HepG2 (cell line): ENCODE measurements around the gene KRCC1. TPM values are rescaled to one million over a fixed set of nuclear protein-coding genes. Genes with fewer than 3 reads are reported as not detected.
A peak's percentile ranks its signal among the peaks of the same experiment; 100 is the strongest.

Experiments used
- REL ChIP-seq: sonication (generic); formaldehyde crosslinking; conservative IDR thresholded peaks from 2 replicates; pipeline ENCODE4 v1.8.0; 2022; ENCODE audit warnings: mild to moderate bottlenecking, missing genetic modification reagents, moderate library complexity
- SNAPC2 ChIP-seq: sonication (generic); formaldehyde crosslinking; IDR thresholded peaks from 2 replicates; pipeline ENCODE4 v1.8.1; 2022; ENCODE audit warnings: mild to moderate bottlenecking, missing genetic modification reagents
- TAF1 ChIP-seq: sonication (generic); formaldehyde crosslinking; IDR thresholded peaks from 2 replicates; pipeline ENCODE4 v1.4.0; 2020; ENCODE audit warnings: missing genetic modification reagents
- ZFP36 ChIP-seq: fragments of 150-350 bp; IDR thresholded peaks from 2 replicates; pipeline ENCODE4 v1.6.1; 2018; ENCODE audit warnings: borderline replicate concordance, low read length, low read depth; ENCODE audit not compliant: partially characterized antibody
- ZNF234 ChIP-seq: sonication (generic); formaldehyde crosslinking; conservative IDR thresholded peaks from 2 replicates; pipeline ENCODE4 v1.5.1; 2020; ENCODE audit warnings: mild to moderate bottlenecking, missing genetic modification reagents
- ZNF652 ChIP-seq: IDR thresholded peaks from 2 replicates; pipeline ENCODE4 v1.6.1; 2016; ENCODE audit warnings: low read depth, borderline replicate concordance
- polyA plus RNA-seq, 8 experiments: library from polyadenylated mRNA; depleted of rRNA in 3 of 8; stranded (reverse) in 7 of 8; unstranded in 1 of 8; fragments of >200 nt; fragmentation: Illumina TruSeq in 4 of 8; extraction: Trizol in 4 of 8; gene quantifications; 2 replicates each; pipeline versions ENCODE4 v1.2.1 to v1.2.3, GENCODE V29; 2011 to 2016; ENCODE audit warnings: low read depth in 4 of 8, missing spikeins in 1 of 8, mixed read lengths in 1 of 8; ENCODE audit not compliant: insufficient read depth in 1 of 8
- total RNA-seq, 5 experiments: library from RNA; depleted of rRNA; stranded (reverse); fragments of >200 nt; fragmentation: Illumina TruSeq; extraction: Trizol; gene quantifications; 2 replicates each; pipeline ENCODE4 v1.2.3, GENCODE V29; 2016; ENCODE audit warnings: low read depth in 1 of 5
- TF ChIP-seq, protein P1 (sequence below): sonication (generic); formaldehyde crosslinking; IDR thresholded peaks from 2 replicates; pipeline ENCODE4 v1.4.0; 2020; ENCODE audit warnings: mild to moderate bottlenecking, missing genetic modification reagents
- TF ChIP-seq, protein P2 (sequence below): sonication (generic); formaldehyde crosslinking; IDR thresholded peaks from one replicate; pipeline ENCODE4 v1.5.1; 2020; ENCODE audit warnings: mild to moderate bottlenecking, missing genetic modification reagents; ENCODE audit errors: not compliant biosample characterization
- TF ChIP-seq, protein P3 (sequence below), 2 experiments: fragments of 450-650 bp in 1 of 2; sonication (generic) in 1 of 2; formaldehyde crosslinking; IDR thresholded peaks; 2 replicates each; pipeline versions ENCODE4 v1.5.0 to v1.8.0; 2020 to 2022; ENCODE audit warnings: mild to moderate bottlenecking in 1 of 2, missing genetic modification reagents in 1 of 2

The KRCC1 gene
- total and polyA plus RNA-seq, 2 of the 13 experiments (the other 11 are each of a cell fraction or from before 2014, with no cell fraction given): 6.5 to 7.7 TPM

DNA sequence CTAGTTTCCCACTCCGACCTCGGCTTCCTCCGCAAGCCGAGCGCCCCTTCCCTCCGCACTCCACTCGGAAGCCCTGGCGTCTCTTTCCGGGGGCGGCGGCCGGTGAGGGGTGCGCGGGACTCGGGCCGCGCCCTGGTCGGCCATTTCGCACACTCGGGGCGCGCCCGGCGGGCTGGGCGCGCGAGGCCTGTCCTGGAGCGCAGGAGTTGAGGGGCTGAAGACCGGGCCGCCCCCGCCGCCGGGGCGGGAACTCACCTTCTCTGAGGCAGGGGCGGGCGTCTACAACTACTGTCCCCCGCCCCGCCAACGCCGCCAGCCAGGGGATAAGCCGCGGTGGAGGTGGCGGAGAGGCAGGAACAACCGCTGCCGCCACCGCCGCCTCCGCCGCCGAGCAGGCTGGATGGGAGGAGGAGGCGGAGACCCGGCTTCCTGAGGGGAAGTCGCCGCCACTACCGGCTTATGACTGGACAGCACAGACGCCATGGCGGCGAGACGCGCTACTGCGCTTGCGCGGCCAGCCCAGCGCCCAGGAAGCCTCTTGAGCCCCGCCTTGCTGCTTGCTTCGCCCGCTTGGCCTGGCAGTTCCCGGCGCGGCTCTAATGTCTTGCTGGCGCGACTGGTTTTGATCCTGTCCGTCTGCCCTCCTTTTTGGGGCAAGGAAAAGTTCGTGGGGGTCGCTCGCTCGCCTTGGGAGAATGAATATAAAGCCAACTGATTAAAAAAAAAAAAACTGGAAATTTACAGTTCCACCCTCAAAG, at the start of gene KRCC1 (continued):
- TF ChIP-seq, protein P1, sequence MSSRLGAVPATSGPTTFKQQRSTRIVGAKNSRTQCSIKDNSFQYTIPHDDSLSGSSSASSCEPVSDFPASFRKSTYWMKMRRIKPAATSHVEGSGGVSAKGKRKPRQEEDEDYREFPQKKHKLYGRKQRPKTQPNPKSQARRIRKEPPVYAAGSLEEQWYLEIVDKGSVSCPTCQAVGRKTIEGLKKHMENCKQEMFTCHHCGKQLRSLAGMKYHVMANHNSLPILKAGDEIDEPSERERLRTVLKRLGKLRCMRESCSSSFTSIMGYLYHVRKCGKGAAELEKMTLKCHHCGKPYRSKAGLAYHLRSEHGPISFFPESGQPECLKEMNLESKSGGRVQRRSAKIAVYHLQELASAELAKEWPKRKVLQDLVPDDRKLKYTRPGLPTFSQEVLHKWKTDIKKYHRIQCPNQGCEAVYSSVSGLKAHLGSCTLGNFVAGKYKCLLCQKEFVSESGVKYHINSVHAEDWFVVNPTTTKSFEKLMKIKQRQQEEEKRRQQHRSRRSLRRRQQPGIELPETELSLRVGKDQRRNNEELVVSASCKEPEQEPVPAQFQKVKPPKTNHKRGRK (CRISPR knock-in tag): no peak
- TF ChIP-seq SNAPC2 (CRISPR knock-in tag) (peak; percentile 72; the same call in 1 of the 2 replicates), TAF1 (CRISPR knock-in tag) (peak; percentile 98), ZFP36 (no peak), ZNF652 (CRISPR knock-in tag) (no peak), ZNF234 (CRISPR knock-in tag) (peak; percentile 58; the same call in 1 of the 2 replicates), REL (CRISPR knock-in tag) (0 out of 2 replicates have a peak, but pooled peaks have one; percentile 61)
- TF ChIP-seq, protein P2, sequence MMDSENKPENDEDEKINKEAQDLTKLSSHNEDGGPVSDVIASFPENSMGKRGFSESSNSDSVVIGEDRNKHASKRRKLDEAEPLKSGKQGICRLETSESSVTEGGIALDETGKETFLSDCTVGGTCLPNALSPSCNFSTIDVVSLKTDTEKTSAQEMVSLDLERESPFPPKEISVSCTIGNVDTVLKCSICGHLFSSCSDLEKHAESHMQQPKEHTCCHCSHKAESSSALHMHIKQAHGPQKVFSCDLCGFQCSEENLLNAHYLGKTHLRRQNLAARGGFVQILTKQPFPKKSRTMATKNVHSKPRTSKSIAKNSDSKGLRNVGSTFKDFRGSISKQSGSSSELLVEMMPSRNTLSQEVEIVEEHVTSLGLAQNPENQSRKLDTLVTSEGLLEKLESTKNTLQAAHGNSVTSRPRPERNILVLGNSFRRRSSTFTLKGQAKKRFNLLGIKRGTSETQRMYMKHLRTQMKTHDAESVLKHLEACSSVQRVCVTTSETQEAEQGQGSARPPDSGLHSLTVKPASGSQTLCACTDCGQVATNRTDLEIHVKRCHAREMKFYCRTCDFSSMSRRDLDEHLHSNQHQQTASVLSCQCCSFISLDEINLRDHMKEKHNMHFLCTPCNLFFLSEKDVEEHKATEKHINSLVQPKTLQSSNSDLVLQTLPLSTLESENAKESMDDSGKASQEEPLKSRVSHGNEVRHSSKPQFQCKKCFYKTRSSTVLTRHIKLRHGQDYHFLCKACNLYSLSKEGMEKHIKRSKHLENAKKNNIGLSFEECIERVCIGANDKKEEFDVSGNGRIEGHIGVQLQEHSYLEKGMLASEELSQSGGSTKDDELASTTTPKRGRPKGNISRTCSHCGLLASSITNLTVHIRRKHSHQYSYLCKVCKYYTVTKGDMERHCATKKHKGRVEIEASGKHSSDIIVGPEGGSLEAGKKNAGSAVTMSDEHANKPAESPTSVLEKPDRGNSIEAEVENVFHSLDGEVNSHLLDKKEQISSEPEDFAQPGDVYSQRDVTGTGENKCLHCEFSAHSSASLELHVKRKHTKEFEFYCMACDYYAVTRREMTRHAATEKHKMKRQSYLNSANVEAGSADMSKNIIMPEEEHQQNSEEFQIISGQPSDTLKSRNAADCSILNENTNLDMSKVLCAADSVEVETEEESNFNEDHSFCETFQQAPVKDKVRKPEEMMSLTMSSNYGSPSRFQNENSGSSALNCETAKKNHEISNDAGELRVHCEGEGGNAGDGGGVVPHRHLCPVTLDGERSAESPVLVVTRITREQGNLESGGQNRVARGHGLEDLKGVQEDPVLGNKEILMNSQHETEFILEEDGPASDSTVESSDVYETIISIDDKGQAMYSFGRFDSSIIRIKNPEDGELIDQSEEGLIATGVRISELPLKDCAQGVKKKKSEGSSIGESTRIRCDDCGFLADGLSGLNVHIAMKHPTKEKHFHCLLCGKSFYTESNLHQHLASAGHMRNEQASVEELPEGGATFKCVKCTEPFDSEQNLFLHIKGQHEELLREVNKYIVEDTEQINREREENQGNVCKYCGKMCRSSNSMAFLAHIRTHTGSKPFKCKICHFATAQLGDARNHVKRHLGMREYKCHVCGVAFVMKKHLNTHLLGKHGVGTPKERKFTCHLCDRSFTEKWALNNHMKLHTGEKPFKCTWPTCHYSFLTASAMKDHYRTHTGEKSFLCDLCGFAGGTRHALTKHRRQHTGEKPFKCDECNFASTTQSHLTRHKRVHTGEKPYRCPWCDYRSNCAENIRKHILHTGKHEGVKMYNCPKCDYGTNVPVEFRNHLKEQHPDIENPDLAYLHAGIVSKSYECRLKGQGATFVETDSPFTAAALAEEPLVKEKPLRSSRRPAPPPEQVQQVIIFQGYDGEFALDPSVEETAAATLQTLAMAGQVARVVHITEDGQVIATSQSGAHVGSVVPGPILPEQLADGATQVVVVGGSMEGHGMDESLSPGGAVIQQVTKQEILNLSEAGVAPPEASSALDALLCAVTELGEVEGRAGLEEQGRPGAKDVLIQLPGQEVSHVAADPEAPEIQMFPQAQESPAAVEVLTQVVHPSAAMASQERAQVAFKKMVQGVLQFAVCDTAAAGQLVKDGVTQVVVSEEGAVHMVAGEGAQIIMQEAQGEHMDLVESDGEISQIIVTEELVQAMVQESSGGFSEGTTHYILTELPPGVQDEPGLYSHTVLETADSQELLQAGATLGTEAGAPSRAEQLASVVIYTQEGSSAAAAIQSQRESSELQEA (CRISPR knock-in tag): peak; percentile 95
- TF ChIP-seq, protein P3, sequence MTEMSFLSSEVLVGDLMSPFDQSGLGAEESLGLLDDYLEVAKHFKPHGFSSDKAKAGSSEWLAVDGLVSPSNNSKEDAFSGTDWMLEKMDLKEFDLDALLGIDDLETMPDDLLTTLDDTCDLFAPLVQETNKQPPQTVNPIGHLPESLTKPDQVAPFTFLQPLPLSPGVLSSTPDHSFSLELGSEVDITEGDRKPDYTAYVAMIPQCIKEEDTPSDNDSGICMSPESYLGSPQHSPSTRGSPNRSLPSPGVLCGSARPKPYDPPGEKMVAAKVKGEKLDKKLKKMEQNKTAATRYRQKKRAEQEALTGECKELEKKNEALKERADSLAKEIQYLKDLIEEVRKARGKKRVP (CRISPR knock-in tag; IDR thresholded peaks at IDR 0.05): no peak
